ENCODE data around the gene GNAZ.

The GNAZ gene

DNA sequence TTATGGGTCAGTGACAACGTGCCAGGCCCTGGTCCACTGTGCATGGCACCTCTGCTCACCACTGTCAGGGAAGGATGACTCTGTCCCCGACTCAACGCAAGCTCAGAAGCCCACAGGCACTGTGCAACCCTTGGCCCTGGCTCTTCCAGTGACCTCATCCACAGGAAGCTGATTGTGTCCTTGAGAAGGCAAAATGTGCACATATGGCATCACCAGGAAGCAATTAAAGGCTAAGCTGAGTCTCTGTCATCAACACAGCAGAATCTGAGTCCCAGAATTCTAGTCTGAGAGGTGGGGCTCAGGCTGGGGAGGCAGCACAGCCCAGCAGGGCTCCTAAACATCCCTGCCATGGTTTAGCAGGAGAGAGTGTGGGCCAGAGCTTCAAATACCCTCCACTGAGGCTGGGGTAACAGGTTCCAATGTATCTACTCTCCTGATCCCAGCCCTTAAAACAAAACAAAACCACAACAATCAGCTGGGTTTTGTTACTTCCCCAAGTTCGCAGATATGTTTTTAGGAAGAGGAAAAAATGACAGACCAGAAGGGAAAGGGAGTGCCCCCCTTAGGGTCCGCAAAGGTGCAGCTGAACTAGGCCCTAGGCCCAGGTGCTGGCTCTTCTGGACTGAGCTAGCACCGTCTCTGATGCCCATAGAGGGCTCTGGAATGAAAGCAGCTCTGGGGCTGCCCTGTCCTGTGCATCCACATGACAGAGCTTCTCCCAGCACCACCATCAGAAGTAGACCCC lies 33.5 kb upstream of the GNAZ start:
- TF ChIP-seq, protein P1, sequence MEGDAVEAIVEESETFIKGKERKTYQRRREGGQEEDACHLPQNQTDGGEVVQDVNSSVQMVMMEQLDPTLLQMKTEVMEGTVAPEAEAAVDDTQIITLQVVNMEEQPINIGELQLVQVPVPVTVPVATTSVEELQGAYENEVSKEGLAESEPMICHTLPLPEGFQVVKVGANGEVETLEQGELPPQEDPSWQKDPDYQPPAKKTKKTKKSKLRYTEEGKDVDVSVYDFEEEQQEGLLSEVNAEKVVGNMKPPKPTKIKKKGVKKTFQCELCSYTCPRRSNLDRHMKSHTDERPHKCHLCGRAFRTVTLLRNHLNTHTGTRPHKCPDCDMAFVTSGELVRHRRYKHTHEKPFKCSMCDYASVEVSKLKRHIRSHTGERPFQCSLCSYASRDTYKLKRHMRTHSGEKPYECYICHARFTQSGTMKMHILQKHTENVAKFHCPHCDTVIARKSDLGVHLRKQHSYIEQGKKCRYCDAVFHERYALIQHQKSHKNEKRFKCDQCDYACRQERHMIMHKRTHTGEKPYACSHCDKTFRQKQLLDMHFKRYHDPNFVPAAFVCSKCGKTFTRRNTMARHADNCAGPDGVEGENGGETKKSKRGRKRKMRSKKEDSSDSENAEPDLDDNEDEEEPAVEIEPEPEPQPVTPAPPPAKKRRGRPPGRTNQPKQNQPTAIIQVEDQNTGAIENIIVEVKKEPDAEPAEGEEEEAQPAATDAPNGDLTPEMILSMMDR (IDR thresholded peaks at IDR 0.05; ENCODE audit: low read depth, low read length), result no peak
- in situ Hi-C loops (cut with HindIII; ENCODE audit: low sequenced_read_pairs), result no loop called here
- no peak overlapping the region for H3K4me3 ChIP-seq (ENCODE audit: low read depth, low read length)
- no peak for DNase-seq (ENCODE audit: low read depth, low spot score)

DNA sequence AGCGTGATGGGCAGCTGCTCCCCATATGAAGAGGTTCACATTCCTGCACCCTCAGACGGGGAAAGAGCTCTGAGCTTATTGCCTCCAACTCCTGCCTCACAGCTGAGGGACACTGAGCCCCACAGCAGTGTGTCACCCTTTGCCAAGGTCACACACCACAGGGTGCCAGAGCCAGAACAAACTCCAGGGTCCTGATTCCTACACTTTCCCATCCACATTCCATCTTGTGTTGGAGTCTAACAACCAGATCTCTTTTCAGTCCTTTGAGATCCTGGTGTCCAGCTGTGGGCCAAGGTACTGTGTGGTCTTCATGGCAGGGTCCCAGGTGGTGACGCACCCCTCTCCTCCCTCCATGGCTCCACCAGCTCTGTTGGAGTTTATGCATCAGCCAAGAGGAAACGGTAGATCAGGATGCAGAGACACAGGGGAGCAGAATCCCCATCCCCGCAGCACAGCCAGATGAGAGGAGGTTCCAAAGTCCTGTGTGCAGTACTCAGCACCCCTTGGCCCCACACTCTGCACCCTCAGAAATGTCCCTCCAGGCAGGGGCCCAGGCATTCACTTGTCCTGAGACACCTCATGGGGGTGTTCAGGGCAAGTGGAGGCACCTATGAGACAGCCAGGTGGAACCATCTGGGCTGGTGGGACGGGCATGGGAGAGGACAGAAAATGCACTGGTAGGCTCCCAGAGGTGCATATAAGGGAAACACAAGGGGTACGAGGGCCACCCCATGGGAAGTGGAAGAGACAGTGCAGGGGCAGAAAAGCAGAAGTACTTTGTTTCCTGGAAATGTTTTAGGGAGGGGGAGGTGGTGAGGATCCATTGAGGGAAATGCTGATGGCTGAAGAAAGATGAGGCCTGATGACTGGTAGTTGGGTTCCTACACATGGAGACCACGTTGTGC lies 32.6 kb upstream of the GNAZ start:
- TF ChIP-seq, protein P1 (IDR thresholded peaks at IDR 0.05; ENCODE audit: low read depth, low read length), result no peak
- DNase-seq (ENCODE audit: low read depth, low spot score), result no peak
- H3K4me3 ChIP-seq (ENCODE audit: low read depth, low read length), result no peak overlapping the region
- in situ Hi-C loops (cut with HindIII; ENCODE audit: low sequenced_read_pairs), result no loop called here

DNA sequence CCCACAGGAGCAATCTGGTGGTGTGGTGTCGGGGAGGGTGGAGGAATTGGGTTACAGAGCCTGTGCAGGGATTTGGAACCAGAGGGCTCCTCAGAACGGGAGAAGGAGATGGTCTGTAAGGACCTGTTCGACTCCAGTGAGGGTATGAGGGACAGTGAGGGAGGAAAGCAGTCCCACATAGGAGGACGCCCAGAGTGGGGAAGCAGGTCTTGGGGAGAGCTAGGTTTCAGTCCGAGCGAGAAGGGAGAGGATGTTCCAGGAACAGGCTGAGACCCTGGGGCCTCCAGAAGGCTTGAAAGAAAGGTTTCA lies 32.0 kb upstream of the GNAZ start:
- no peak overlapping the region for H3K4me3 ChIP-seq (ENCODE audit: low read depth, low read length)
- no peak for DNase-seq (ENCODE audit: low read depth, low spot score)
- in situ Hi-C loops (cut with HindIII; ENCODE audit: low sequenced_read_pairs), result no loop called here
- TF ChIP-seq, protein P1 (IDR thresholded peaks at IDR 0.05; ENCODE audit: low read depth, low read length), result no peak

DNA sequence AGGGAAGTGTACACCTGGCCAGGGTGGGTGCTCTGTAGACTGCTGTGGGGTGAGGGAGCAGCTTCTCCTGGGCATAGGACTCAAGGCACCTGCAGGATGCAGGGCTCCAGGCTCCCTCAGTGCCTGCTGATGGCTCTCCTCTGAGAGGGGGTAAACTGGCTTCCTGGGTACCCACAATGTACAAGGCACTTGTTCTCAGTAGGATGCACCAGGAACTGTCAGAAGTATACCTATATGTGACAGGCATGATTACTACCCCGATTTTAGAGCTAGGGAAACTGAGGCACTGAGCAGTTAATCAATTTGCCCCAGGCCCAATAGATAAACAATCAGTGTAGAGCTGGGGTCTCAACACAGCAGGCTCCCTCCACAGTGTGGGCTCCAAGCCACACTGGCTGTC lies 31.4 kb upstream of the GNAZ start:
- no peak overlapping the region for H3K4me3 ChIP-seq (ENCODE audit: low read depth, low read length)
- TF ChIP-seq, protein P1 (IDR thresholded peaks at IDR 0.05; ENCODE audit: low read depth, low read length), result no peak
- in situ Hi-C loops (cut with HindIII; ENCODE audit: low sequenced_read_pairs), result no loop called here
- no peak for DNase-seq (ENCODE audit: low read depth, low spot score)

DNA sequence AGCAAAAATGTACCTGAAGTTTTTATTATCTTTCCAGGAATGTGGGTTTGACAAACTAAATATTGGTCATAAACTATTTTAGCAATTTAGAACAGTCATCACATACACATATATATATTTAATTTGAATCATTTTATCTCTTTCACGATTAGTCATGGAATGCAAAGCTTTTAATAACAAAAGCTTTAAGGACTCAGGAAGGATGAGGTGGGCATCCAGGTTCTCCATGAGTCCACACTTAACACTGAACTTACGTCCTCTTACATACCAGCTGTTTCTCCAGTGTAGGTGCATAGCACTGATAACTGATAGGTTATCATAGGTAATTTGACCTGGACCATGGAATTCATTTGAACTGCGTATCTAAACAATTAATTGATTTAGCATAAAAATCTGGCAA lies 28.1 kb upstream of the GNAZ start:
- DNase-seq (ENCODE audit: low read depth, low spot score), result no peak
- no peak overlapping the region for H3K4me3 ChIP-seq (ENCODE audit: low read depth, low read length)
- in situ Hi-C loops (cut with HindIII; ENCODE audit: low sequenced_read_pairs), result no loop called here
- TF ChIP-seq, protein P1 (IDR thresholded peaks at IDR 0.05; ENCODE audit: low read depth, low read length), result no peak

DNA sequence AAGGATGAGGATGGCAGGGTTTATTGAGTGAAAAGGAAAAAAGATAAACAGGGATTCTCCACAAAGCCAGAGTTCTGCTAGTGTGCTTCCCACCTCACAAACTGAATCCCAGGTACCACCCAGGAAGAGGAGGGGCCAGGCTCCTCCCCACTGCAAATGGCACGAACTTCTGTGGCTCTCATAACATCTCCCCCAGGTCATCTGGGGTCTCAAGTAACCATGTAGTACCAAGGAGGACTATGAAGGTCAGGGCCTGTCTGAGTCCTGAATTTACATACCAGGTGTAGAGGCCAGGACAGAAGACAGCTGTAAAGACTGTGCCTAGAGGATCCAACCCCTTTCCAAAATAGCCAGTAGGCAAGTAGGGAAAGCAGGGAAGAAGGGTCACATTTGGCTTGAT lies 25.7 kb upstream of the GNAZ start:
- no peak overlapping the region for H3K4me3 ChIP-seq (ENCODE audit: low read depth, low read length)
- DNase-seq (ENCODE audit: low read depth, low spot score), result no peak
- TF ChIP-seq, protein P1 (IDR thresholded peaks at IDR 0.05; ENCODE audit: low read depth, low read length), result no peak
- in situ Hi-C loops (cut with HindIII; ENCODE audit: low sequenced_read_pairs), result no loop called here
